H1 (cell line): ENCODE data around the gene HDAC11. TPM values are rescaled to one million over a fixed set of nuclear protein-coding genes. Genes with fewer than 3 reads are reported as not detected.
"Not testable (repeated sequence)": the region's sequence is repeated elsewhere in the genome, so short reads cannot be mapped to it uniquely, and the experiment has no call there.

ENCODE experiments used
- CTCF ChIA-PET: fragments of 300-600 bp; sonication (Branson Sonifier 250); formaldehyde crosslinking; loops from one replicate; lab custom pipeline; 2021; ENCODE audit not compliant: partially characterized antibody; lab: Charles Lee
- POLR2A ChIA-PET: fragments of 300-600 bp; sonication (Branson Sonifier 250); formaldehyde crosslinking; loops from one replicate; lab custom pipeline; 2021; ENCODE audit warnings: inconsistent platforms; ENCODE audit not compliant: partially characterized antibody; lab: Charles Lee
- DNase-seq, 2 experiments: peaks; one replicate each; pipeline versions ENCODE4 v3.0.0 to v3.0.0-alpha.2; 2010 to 2022; ENCODE audit warnings: low spot score in 2 of 2, low read depth in 1 of 2, mixed read lengths in 1 of 2
- FAIRE-seq: peaks from 2 replicates; lab custom pipeline; 2011; peaks lifted over from hg19 to GRCh38; lab: Jason Lieb, UNC
- H2AFZ ChIP-seq: 2 replicates; pipeline ENCODE4 v1.8.1; 2012; ENCODE audit warnings: low read length, inconsistent platforms
- H2AK5ac ChIP-seq: 2 replicates; pipeline ENCODE4 v1.6.1; 2013; ENCODE audit warnings: low read depth, low read length
- H2BK120ac ChIP-seq: replicated peaks from 2 replicates; pipeline ENCODE3; 2013; ENCODE audit warnings: low read depth, low read length, inconsistent platforms
- H2BK12ac ChIP-seq: 2 replicates; pipeline ENCODE4 v1.6.1; 2013; ENCODE audit warnings: low read depth, low read length
- H2BK15ac ChIP-seq: 2 replicates; pipeline ENCODE4 v1.6.1; 2013; ENCODE audit warnings: low read length
- H2BK20ac ChIP-seq: 2 replicates; pipeline ENCODE4 v1.6.1; 2013; ENCODE audit warnings: low read length
- H2BK5ac ChIP-seq: 2 replicates; pipeline ENCODE4 v1.6.1; 2013; ENCODE audit warnings: low read depth, low read length
- H3K14ac ChIP-seq: 2 replicates; pipeline ENCODE4 v1.6.1; 2013; ENCODE audit warnings: inconsistent platforms; ENCODE audit not compliant: insufficient read length
- H3K18ac ChIP-seq: 2 replicates; pipeline ENCODE4 v1.6.1; 2013; ENCODE audit warnings: low read length; ENCODE audit errors: extremely low read depth
- H3K23ac ChIP-seq: 2 replicates; pipeline ENCODE4 v1.6.1; 2013; ENCODE audit warnings: inconsistent platforms; ENCODE audit not compliant: insufficient read length
- H3K23me2 ChIP-seq: 2 replicates; pipeline ENCODE4 v1.6.1; 2013; ENCODE audit warnings: low read depth, low read length
- H3K27ac ChIP-seq: 2 replicates; pipeline ENCODE4 v1.6.1; 2011; ENCODE audit warnings: low read depth, low read length, inconsistent platforms
- H3K27me3 ChIP-seq, 4 experiments: replicated peaks in 1 of 4; 1 replicate in 1 of 4; 2 replicates in 3 of 4; pipeline versions ENCODE4 v1.6.1 to v1.8.1; 2011 to 2013; ENCODE audit warnings: low read length in 3 of 4, mild to moderate bottlenecking in 3 of 4, inconsistent platforms in 2 of 4, mixed read lengths in 2 of 4, moderate library complexity in 1 of 4; ENCODE audit not compliant: control insufficient read depth in 3 of 4, insufficient read depth in 3 of 4; ENCODE audit errors: extremely low read depth in 1 of 4
- H3K36me3 ChIP-seq, 4 experiments: 2 replicates each; pipeline versions ENCODE4 v1.6.1 to v1.8.1; 2011 to 2013; ENCODE audit warnings: mild to moderate bottlenecking in 4 of 4, low read length in 3 of 4, moderate library complexity in 2 of 4, control low read depth in 1 of 4, inconsistent platforms in 1 of 4; ENCODE audit not compliant: insufficient read depth in 4 of 4, control insufficient read depth in 2 of 4
- H3K4ac ChIP-seq: replicated peaks from 2 replicates; pipeline ENCODE3; 2013; ENCODE audit warnings: low read length, low read depth, mixed read lengths, inconsistent platforms; ENCODE audit not compliant: insufficient read length
- H3K4me1 ChIP-seq, 4 experiments: replicated peaks in 1 of 4; 1 replicate in 1 of 4; 2 replicates in 3 of 4; pipeline versions ENCODE4 v1.6.1 to v1.8.1; 2011 to 2013; ENCODE audit warnings: low read length in 3 of 4, inconsistent platforms in 2 of 4, mixed read lengths in 1 of 4; ENCODE audit not compliant: insufficient read depth in 4 of 4, control insufficient read depth in 3 of 4
- H3K4me2 ChIP-seq, 2 experiments: 2 replicates each; pipeline versions ENCODE4 v1.6.1 to v1.8.1; 2011 to 2013; ENCODE audit warnings: low read depth in 2 of 2, low read length in 2 of 2, control low read depth in 1 of 2, inconsistent platforms in 1 of 2, mild to moderate bottlenecking in 1 of 2; ENCODE audit not compliant: insufficient read depth in 1 of 2
- H3K4me3 ChIP-seq, 4 experiments: fragments of 200-600, 300-600 bp in 1 of 4; sonication (generic), shearing (Covaris generic), sonication (Bioruptor Twin) in 1 of 4; 2 replicates each; pipeline versions ENCODE4 v1.5.1 to v1.8.1; 2011 to 2016; ENCODE audit warnings: low read length in 4 of 4, low read depth in 3 of 4, control low read depth in 2 of 4, inconsistent platforms in 2 of 4, mild to moderate bottlenecking in 2 of 4, mixed read lengths in 1 of 4, moderate library complexity in 1 of 4; ENCODE audit not compliant: insufficient read depth in 2 of 4; ENCODE audit errors: extremely low read depth in 1 of 4
- H3K56ac ChIP-seq: replicated peaks from 2 replicates; pipeline ENCODE3; 2013; ENCODE audit warnings: low read depth, mild to moderate bottlenecking, mixed read lengths, low read length, inconsistent platforms; ENCODE audit not compliant: insufficient read length
- H3K79me1 ChIP-seq: 2 replicates; pipeline ENCODE4 v1.6.1; 2013; ENCODE audit warnings: low read depth, low read length, control low read depth
- H3K79me2 ChIP-seq, 2 experiments: 2 replicates each; pipeline versions ENCODE4 v1.6.1 to v1.8.1; 2012 to 2013; ENCODE audit warnings: low read length in 2 of 2, mild to moderate bottlenecking in 2 of 2, inconsistent platforms in 1 of 2; ENCODE audit not compliant: insufficient read depth in 2 of 2, control insufficient read depth in 1 of 2
- H3K9ac ChIP-seq, 4 experiments: replicated peaks in 1 of 4; 1 replicate in 1 of 4; 2 replicates in 3 of 4; pipeline versions ENCODE4 v1.6.1 to v1.8.1; 2011 to 2013; ENCODE audit warnings: low read depth in 3 of 4, low read length in 3 of 4, control low read depth in 2 of 4, mild to moderate bottlenecking in 2 of 4, moderate library complexity in 2 of 4, inconsistent platforms in 1 of 4; ENCODE audit errors: extremely low read depth in 1 of 4
- H3K9me3 ChIP-seq, 2 experiments: 2 replicates each; pipeline versions ENCODE4 v1.6.1 to v1.8.1; 2012 to 2013; ENCODE audit warnings: mild to moderate bottlenecking in 2 of 2, moderate library complexity in 2 of 2, control low read depth in 1 of 2, inconsistent platforms in 1 of 2, low read depth in 1 of 2, low read length in 1 of 2, mixed read lengths in 1 of 2; ENCODE audit not compliant: insufficient read depth in 2 of 2
- H4K20me1 ChIP-seq, 2 experiments: replicated peaks in 1 of 2; 2 replicates each; pipeline versions ENCODE3 to v1.8.1; 2011 to 2013; ENCODE audit warnings: inconsistent platforms in 2 of 2, low read length in 2 of 2, mild to moderate bottlenecking in 1 of 2; ENCODE audit not compliant: insufficient read depth in 2 of 2, control insufficient read depth in 1 of 2
- H4K5ac ChIP-seq: 2 replicates; pipeline ENCODE4 v1.6.1; 2013; ENCODE audit warnings: low read length, low read depth, mixed read lengths, inconsistent platforms; ENCODE audit not compliant: insufficient read length
- H4K8ac ChIP-seq: 2 replicates; pipeline ENCODE4 v1.8.0; 2013; ENCODE audit warnings: mild to moderate bottlenecking, moderate library complexity, low read length, inconsistent platforms; ENCODE audit not compliant: insufficient read depth; ENCODE audit errors: extremely low read depth
- H4K91ac ChIP-seq: replicated peaks from 2 replicates; pipeline ENCODE3; 2013; ENCODE audit warnings: low read length, mixed read lengths, inconsistent platforms; ENCODE audit not compliant: insufficient read length
- WGBS, 2 experiments: shearing (Covaris generic) in 1 of 2; methylation state at CpG; one replicate each; pipeline versions ENCODE4 v1.1.6 to v1.1.7; 2013 to 2015; ENCODE audit warnings: low lambda C conversion rate in 2 of 2, mixed read lengths in 2 of 2, inconsistent platforms in 1 of 2, low coverage in 1 of 2, missing lambda C conversion rate in 1 of 2; ENCODE audit not compliant: insufficient replicate concordance in 2 of 2, insufficient coverage in 1 of 2, insufficient read length in 1 of 2; ENCODE audit errors: extremely low coverage in 1 of 2, missing lambda C conversion rate in 1 of 2; 5-methylcytosine and 5-hydroxymethylcytosine counted together
- polyA plus RNA-seq, 7 experiments: library from polyadenylated mRNA; depleted of rRNA in 3 of 7; stranded (reverse) in 5 of 7; unstranded in 2 of 7; fragments of >200 nt in 5 of 7; fragments of 200-250 nt in 2 of 7; gene quantifications; 1 replicate in 5 of 7; 2 replicates in 1 of 7; 4 replicates in 1 of 7; pipeline versions ENCODE4 v1.2.1 to v1.2.3, GENCODE V29; 2011 to 2013; ENCODE audit warnings: missing spikeins in 2 of 7, mixed read lengths in 2 of 7
- total RNA-seq: library from RNA; stranded (reverse); fragmentation: NEBNext Ultra II Directional; extraction: Animal tissue kit (Norgen Biotek cat#: 25700); gene quantifications from 2 replicates; pipeline ENCODE4 v1.2.1, GENCODE V29; 2021

HDAC11 gene
- total and polyA plus RNA-seq, 2 of the 8 experiments (the other 6 are each of a cell fraction or from before 2014, with no cell fraction given), result 6.8 to 7.4 TPM

DNA sequence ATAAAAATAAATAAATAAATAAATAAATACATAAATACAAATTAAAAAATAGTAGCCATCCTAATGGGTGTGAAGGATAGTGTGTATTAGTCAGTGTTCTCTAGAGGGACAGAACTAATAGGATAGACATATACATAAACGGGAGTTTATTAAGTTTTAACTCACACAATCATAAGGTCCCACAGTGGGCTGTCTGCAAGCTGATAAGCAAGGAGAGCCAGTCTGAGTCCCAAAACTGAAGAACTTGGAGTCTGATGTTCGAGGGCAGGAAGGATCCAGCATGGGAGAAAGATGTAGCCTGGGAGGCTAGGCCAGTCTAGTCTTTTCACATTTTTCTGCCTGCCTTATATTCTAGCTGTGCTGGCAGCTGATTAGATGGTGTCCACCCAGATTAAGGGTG is 37.2 kb upstream of the HDAC11 start:
- H3K9ac ChIP-seq, H2BK20ac ChIP-seq, H3K23me2 ChIP-seq, H3K27ac ChIP-seq, H3K9me3 ChIP-seq, H2BK120ac ChIP-seq, H4K91ac ChIP-seq, H3K4me1 ChIP-seq, H3K4me3 ChIP-seq, H3K27me3 ChIP-seq, H3K18ac ChIP-seq, H3K79me2 ChIP-seq, H3K14ac ChIP-seq, H3K4ac ChIP-seq, H4K20me1 ChIP-seq, POLR2A ChIA-PET, H2AK5ac ChIP-seq, H2BK12ac ChIP-seq, H2BK5ac ChIP-seq, DNase-seq, H3K79me1 ChIP-seq, H3K4me2 ChIP-seq, H3K56ac ChIP-seq, H3K36me3 ChIP-seq, H3K23ac ChIP-seq, H2AFZ ChIP-seq, H2BK15ac ChIP-seq, FAIRE-seq, H4K5ac ChIP-seq, H4K8ac ChIP-seq: not testable (repeated sequence)
- 82% methylated on average over 2 of the region's 2 CpGs; no CpG with 5 or more reads in 1 of the 2 experiments for WGBS, 2 experiments
- CTCF ChIA-PET, result interaction anchor here (1.0 kb wide), 1 partner anchor 38 kb away, joined by 3 read pairs; no protein-coding TSS in a partner anchor
